ENCODE measurements around the gene GARIN5B. TPM values are rescaled to one million over a fixed set of nuclear protein-coding genes. Genes with fewer than 3 reads are reported as not detected.

The GARIN5B gene
- total RNA-seq, 1 experiment from 2014 or later = 0.13 TPM

DNA sequence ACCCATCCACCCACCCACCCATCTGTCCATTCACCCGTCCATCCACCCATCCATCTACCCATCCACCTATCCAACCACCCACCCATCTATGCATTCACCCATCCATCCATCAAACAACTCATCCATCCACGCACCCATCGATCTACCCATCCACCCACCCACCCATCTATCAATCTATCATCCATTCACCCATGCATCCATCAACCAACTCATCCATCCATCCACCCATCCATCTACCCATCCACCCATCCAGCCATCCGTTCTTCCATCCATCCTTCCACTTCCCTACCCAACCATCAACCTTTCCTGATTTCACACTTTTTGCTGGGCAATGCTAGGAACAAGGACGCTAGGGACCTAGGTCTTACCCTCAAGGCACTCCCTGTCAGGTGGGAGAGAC is 19.0 kb upstream of the GARIN5B start:
- H3K4ac ChIP-seq (ENCODE audit: low read depth, low read length) = no peak overlapping the region
- no peak overlapping the region for H3K14ac ChIP-seq (ENCODE audit: insufficient read depth, low read length)
- peaks cover 34% of the 10 kb centered on the region for H3K23me2 ChIP-seq (ENCODE audit: insufficient read length, low read depth, low read length, poor library complexity, severe bottlenecking)
- H3T11ph ChIP-seq (ENCODE audit: low read length) = no peak overlapping the region
- no peak overlapping the region for H2BK15ac ChIP-seq (ENCODE audit: low read depth, low read length)
- peaks cover 4% of the 10 kb centered on the region; the same call in 1 of the 2 replicates for H3K4me1 ChIP-seq (ENCODE audit: insufficient read depth, low read length)
- TF ChIP-seq, protein P1, sequence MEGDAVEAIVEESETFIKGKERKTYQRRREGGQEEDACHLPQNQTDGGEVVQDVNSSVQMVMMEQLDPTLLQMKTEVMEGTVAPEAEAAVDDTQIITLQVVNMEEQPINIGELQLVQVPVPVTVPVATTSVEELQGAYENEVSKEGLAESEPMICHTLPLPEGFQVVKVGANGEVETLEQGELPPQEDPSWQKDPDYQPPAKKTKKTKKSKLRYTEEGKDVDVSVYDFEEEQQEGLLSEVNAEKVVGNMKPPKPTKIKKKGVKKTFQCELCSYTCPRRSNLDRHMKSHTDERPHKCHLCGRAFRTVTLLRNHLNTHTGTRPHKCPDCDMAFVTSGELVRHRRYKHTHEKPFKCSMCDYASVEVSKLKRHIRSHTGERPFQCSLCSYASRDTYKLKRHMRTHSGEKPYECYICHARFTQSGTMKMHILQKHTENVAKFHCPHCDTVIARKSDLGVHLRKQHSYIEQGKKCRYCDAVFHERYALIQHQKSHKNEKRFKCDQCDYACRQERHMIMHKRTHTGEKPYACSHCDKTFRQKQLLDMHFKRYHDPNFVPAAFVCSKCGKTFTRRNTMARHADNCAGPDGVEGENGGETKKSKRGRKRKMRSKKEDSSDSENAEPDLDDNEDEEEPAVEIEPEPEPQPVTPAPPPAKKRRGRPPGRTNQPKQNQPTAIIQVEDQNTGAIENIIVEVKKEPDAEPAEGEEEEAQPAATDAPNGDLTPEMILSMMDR (conservative IDR thresholded peaks at IDR 0.05) = no peak
- H3K9ac ChIP-seq (ENCODE audit: extremely low read depth, insufficient read length, low read length) = no peak overlapping the region
- no peak overlapping the region for H4K91ac ChIP-seq (ENCODE audit: insufficient read length, low read depth, low read length)
- Mint-ChIP-seq H3K4me3 (peak overlapping the region in 1 of 2 experiments; percentile 43; a peak in 1 of 5 replicates), H3K9me3 (peaks cover 2 to 3% of the 10 kb centered on the region in 2 experiments; a peak in 2 of 5 replicates), H3K27me3 (ENCODE audit: low read depth) (peaks cover 49% of the 10 kb centered on the region), H3K27ac (no peak overlapping the region), H3K36me3 (ENCODE audit: insufficient read depth in 1 of 3, low read depth in 3 of 3) (peaks cover 13 to 25% (median 15%) of the 10 kb centered on the region in 3 experiments), H3K4me1 (peaks cover 27 to 36% of the 10 kb centered on the region in 2 experiments)
- H4K20me1 ChIP-seq (ENCODE audit: control insufficient read depth, insufficient read depth, insufficient read length) = no peaks in the 10 kb centered on the region
- no peak overlapping the region for H4K5ac ChIP-seq (ENCODE audit: insufficient read length, low read depth, low read length)
- H3K79me1 ChIP-seq (ENCODE audit: insufficient read depth, low read depth, low read length, poor library complexity, severe bottlenecking) = peaks cover 2% of the 10 kb centered on the region
- H3K27me3 ChIP-seq (ENCODE audit: insufficient read depth, low read length) = peaks cover 2% of the 10 kb centered on the region; the same call in 1 of the 2 replicates
- no peak overlapping the region for H2BK20ac ChIP-seq (ENCODE audit: low read depth, low read length, poor library complexity, severe bottlenecking)
- H3K9me3 ChIP-seq (ENCODE audit: control insufficient read depth, low read depth, low read length) = no peaks in the 10 kb centered on the region
- no peak overlapping the region for H2AK5ac ChIP-seq (ENCODE audit: insufficient read length, low read length)
- H3K27ac ChIP-seq (ENCODE audit: insufficient read length, low read depth, low read length) = no peak overlapping the region
- H2BK5ac ChIP-seq (ENCODE audit: insufficient read length, low read length) = no peak overlapping the region
- no peak overlapping the region for H4K8ac ChIP-seq (replicated peaks; ENCODE audit: insufficient read length, low read depth, low read length)
- H2BK12ac ChIP-seq (ENCODE audit: insufficient read length, low read depth, low read length) = no peak overlapping the region
- H3K23ac ChIP-seq (ENCODE audit: insufficient read length, low read depth, low read length) = no peak overlapping the region
- H2AFZ ChIP-seq (ENCODE audit: low read length) = no peak overlapping the region
- WGBS (ENCODE audit: extremely low coverage, insufficient read length, low lambda C conversion rate) = 100% methylated on average over 3 of the region's 5 CpGs
- no peak overlapping the region for H3K56ac ChIP-seq (ENCODE audit: insufficient read length, low read depth, low read length)
- H3K79me2 ChIP-seq (ENCODE audit: insufficient read depth, low read length) = peaks cover 10% of the 10 kb centered on the region; the same call in 1 of the 2 replicates
- H3K18ac ChIP-seq (ENCODE audit: insufficient read length, low read depth, low read length) = no peak overlapping the region
- no peak overlapping the region for H3K4me2 ChIP-seq (ENCODE audit: insufficient read depth, insufficient read length, low read length)
- DNase-seq = no peak
- no peak overlapping the region for H2BK120ac ChIP-seq (ENCODE audit: low read depth, low read length, poor library complexity, severe bottlenecking)
